Heart left ventricle (tissue), 13 donors: ENCODE measurements around the gene GTF2H4.

Experiments used
- POLR2A ChIP-seq, 2 donors: fragments of 450-650 bp; IDR thresholded peaks; one replicate each; pipeline ENCODE4 v1.6.1; 2017; ENCODE audit warnings: antibody characterized with exemption in 2 of 2, mild to moderate bottlenecking in 2 of 2, moderate library complexity in 2 of 2
- TF ChIP-seq, protein P1 (sequence below), 12 donors: fragments of 200-600 bp; sonication (generic) in 4 of 12; IDR thresholded peaks; one replicate each; pipeline versions ENCODE4 v1.5.0 to v1.8.0; 2018 to 2022; ENCODE audit warnings: antibody characterized with exemption in 12 of 12, mild to moderate bottlenecking in 5 of 12
- donor health status: ischemic (EF 13 %, LVEDD 7.1; RV severe dilation, severe dysfunction).
- donor health status: DM: no; HTN: yes; CAD: no.
- donor health status: DM: no; HTN: no; CAD: no.
- donor health status: ischemic (EF 25% LVEDD 6.9; RV normal size, moderate dysfunction).
- donor health status: ischemic (EF 25% LVEDD 5.7; RV mildly dilated, moderate dysfunction).
- donor health status: ischemic (EF 35%, LVEDD 5.7; RV mildly dilated, moderate dysfunction).
- donor health status: nonischemic (EF 11% LVEDD 7.7; RV severe dilation, severe dysfunction).
- donor health status: DM: yes; HTN: yes; CAD: no.
- donor health status: PGD.
- donor health status: ischemic (EF 29% LVEDD 5.4; RV normal size, mild dysfunction).
- donor health status: nonischemic (EF 23%, LVEDD 6.1; RV moderate dilation, normal function).

DNA sequence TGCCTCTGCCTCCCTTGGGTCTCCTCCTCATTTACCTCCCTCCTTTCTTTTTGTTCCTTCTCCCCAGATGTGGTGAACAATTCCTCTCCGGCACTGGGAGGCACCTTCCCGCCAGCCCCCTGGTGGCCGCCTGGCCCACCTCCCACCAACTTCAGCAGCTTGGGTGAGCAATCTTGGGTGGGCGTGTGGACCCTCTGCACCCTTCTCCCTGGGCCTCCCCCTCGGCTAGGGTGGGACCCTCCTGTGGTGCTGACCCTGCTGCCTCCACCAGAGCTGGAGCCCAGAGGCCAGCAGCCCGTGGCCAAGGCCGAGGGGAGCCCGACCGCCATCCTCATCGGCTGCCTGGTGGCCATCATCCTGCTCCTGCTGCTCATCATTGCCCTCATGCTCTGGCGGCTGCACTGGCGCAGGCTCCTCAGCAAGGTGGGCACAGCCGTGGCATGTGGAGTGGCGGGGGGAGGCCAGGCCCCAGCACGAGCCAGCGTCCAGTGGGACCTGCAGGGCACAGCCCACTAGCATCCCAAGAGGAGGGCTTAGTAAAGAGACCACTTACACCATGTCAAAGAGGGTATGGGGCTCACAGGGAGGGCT, 14.9 kb upstream of the GTF2H4 start:
- TF ChIP-seq, protein P1, sequence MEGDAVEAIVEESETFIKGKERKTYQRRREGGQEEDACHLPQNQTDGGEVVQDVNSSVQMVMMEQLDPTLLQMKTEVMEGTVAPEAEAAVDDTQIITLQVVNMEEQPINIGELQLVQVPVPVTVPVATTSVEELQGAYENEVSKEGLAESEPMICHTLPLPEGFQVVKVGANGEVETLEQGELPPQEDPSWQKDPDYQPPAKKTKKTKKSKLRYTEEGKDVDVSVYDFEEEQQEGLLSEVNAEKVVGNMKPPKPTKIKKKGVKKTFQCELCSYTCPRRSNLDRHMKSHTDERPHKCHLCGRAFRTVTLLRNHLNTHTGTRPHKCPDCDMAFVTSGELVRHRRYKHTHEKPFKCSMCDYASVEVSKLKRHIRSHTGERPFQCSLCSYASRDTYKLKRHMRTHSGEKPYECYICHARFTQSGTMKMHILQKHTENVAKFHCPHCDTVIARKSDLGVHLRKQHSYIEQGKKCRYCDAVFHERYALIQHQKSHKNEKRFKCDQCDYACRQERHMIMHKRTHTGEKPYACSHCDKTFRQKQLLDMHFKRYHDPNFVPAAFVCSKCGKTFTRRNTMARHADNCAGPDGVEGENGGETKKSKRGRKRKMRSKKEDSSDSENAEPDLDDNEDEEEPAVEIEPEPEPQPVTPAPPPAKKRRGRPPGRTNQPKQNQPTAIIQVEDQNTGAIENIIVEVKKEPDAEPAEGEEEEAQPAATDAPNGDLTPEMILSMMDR (IDR thresholded peaks at IDR 0.05) = no peak
- TF ChIP-seq POLR2A (IDR thresholded peaks at IDR 0.05) = no peak
